DMS 273 (cell line): ENCODE results near the gene MORC1.
"Not testable (repeated sequence)": the region's sequence is repeated elsewhere in the genome, so short reads cannot be mapped to it uniquely, and the experiment has no call there.

ENCODE experiments used
- DNase-seq: peaks from one replicate; lab custom pipeline; 2025; ENCODE audit not compliant: unreplicated experiment; lab: John Stamatoyannopoulos, UW

Gene MORC1

GRCh38 chr3:109117939-109118338 lies at the start of gene MORC1:
MORC1 (minus strand) TSS chr3:109118134; CDS start chr3:109118059, 75 bp downstream.
- DNase-seq: no peak

GRCh38 chr3:109165905-109166304 lies 48.0 kb upstream of the MORC1 start:
- DNase-seq: no peak

GRCh38 chr3:109161487-109162123 lies 43.7 kb upstream of the MORC1 start:
- no peak for DNase-seq

- DNase-seq: no peak
Observed at GRCh38 chr3:109155828-109156227, 37.9 kb upstream of the MORC1 start.

- DNase-seq: no peak
Observed at GRCh38 chr3:109154979-109155378, 37.0 kb upstream of the MORC1 start.

- DNase-seq: no peak
Observed at GRCh38 chr3:109152320-109152719, 34.4 kb upstream of the MORC1 start.

- DNase-seq: no peak
Observed at GRCh38 chr3:109149078-109149477, 31.1 kb upstream of the MORC1 start.

GRCh38 chr3:109143646-109144045 lies 25.7 kb upstream of the MORC1 start:
- no peak for DNase-seq

GRCh38 chr3:109140318-109140717 lies 22.4 kb upstream of the MORC1 start:
- DNase-seq: no peak

- no peak for DNase-seq
Observed at GRCh38 chr3:109137761-109138160, 19.8 kb upstream of the MORC1 start.

GRCh38 chr3:109136523-109136922 lies 18.6 kb upstream of the MORC1 start, which contains the start of gene C3orf85:
C3orf85 (plus strand) TSS chr3:109136719; CDS start chr3:109136848, 129 bp downstream.
- DNase-seq: no peak

GRCh38 chr3:109133474-109133816 lies 15.5 kb upstream of the MORC1 start:
- not testable (repeated sequence) for DNase-seq

GRCh38 chr3:109132801-109133473 lies 15.0 kb upstream of the MORC1 start:
- no peak for DNase-seq

- DNase-seq: peak; percentile 18
Observed at GRCh38 chr3:109131276-109131675, 13.3 kb upstream of the MORC1 start.

- DNase-seq: no peak
Observed at GRCh38 chr3:109127553-109127952, 9.6 kb upstream of the MORC1 start.

- no peak for DNase-seq
Observed at GRCh38 chr3:109125902-109126301, 8.0 kb upstream of the MORC1 start.

- DNase-seq: no peak
Observed at GRCh38 chr3:109122690-109123089, 4.8 kb upstream of the MORC1 start.

- no peak for DNase-seq
Observed at GRCh38 chr3:109118584-109118983, 650 bp upstream of the MORC1 start.

GRCh38 chr3:109116031-109116430 lies 1.9 kb downstream of the MORC1 start:
- DNase-seq: no peak

- no peak for DNase-seq
Observed at GRCh38 chr3:109115451-109115850, 2.5 kb downstream of the MORC1 start.

GRCh38 chr3:109114746-109115145 lies 3.2 kb downstream of the MORC1 start:
- DNase-seq: no peak

GRCh38 chr3:109112946-109113760 lies 4.8 kb downstream of the MORC1 start:
- DNase-seq: no peak
